Measurements from ENCODE around the gene PLA2G7. TPM values are rescaled to one million over a fixed set of nuclear protein-coding genes. Genes with fewer than 3 reads are reported as not detected.
A peak's percentile ranks its signal among the peaks of the same experiment; 100 is the strongest.

Gene PLA2G7
- total RNA-seq, 4 donors from 2014 or later = 1.0 to 24.4 (median 3.2) TPM

DNA sequence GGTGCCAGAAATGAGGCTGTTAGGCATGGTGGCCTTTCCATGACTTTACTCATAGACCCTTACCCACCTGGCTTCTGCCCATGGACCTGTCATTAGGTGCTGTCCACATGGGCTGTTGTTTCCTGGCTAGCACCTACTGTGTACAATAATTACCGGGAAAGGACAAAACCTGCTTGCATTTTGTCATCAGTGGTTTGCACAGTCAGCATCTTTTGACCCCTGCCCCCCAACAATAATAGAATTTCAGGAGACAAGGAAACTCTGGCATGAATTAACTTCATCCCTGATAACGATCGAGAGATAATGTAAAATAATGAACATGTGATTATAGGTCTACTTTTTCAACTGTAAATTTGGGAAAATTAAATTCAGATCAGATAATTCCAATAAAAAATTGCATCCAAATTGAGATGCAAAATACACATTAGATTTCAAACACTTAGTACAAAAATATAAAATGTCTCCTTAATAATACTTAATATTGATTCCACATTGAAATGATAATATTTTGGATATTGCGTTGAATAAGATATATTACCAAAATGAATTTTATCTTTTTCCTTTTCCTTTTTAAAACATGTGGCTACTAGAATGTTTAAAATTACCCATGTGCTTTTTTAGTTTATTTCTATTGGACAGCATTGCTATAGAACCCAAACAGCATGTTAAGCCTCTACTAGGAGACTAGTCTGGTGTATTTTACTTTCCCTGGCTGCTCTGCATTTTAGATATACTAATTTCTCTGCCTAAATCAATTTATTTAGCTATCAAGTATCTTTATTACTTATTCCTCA is 24.0 kb upstream of the PLA2G7 start:
- TF ChIP-seq, protein P1, sequence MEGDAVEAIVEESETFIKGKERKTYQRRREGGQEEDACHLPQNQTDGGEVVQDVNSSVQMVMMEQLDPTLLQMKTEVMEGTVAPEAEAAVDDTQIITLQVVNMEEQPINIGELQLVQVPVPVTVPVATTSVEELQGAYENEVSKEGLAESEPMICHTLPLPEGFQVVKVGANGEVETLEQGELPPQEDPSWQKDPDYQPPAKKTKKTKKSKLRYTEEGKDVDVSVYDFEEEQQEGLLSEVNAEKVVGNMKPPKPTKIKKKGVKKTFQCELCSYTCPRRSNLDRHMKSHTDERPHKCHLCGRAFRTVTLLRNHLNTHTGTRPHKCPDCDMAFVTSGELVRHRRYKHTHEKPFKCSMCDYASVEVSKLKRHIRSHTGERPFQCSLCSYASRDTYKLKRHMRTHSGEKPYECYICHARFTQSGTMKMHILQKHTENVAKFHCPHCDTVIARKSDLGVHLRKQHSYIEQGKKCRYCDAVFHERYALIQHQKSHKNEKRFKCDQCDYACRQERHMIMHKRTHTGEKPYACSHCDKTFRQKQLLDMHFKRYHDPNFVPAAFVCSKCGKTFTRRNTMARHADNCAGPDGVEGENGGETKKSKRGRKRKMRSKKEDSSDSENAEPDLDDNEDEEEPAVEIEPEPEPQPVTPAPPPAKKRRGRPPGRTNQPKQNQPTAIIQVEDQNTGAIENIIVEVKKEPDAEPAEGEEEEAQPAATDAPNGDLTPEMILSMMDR (IDR thresholded peaks at IDR 0.05) = no peak
- DNase-seq (ENCODE audit: low spot score) = no peak
- no peak for ATAC-seq (ENCODE audit: low FRiP score)

DNA sequence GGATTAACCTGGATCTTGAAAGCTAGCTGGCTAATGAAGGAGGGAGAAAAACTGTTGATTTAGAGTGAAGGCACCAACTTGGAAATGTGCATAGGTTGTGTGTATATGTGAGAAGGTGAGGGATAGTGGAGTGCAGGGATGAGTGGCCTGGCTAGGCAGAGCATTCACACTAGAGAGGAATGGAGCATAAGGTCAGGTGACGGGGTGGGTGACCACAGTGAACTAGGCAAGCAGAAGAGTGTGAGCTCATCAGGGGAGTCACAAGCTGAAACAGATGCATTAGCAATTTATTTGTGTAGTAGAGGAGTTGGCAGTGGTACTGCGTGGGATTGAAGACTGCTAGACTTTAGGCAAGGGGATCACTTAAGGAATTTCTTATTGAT is 22.0 kb upstream of the PLA2G7 start:
- TF ChIP-seq, protein P1 (IDR thresholded peaks at IDR 0.05) = no peak
- no peak for DNase-seq (ENCODE audit: low spot score)
- peak; percentile 65 for ATAC-seq (ENCODE audit: low FRiP score)

DNA sequence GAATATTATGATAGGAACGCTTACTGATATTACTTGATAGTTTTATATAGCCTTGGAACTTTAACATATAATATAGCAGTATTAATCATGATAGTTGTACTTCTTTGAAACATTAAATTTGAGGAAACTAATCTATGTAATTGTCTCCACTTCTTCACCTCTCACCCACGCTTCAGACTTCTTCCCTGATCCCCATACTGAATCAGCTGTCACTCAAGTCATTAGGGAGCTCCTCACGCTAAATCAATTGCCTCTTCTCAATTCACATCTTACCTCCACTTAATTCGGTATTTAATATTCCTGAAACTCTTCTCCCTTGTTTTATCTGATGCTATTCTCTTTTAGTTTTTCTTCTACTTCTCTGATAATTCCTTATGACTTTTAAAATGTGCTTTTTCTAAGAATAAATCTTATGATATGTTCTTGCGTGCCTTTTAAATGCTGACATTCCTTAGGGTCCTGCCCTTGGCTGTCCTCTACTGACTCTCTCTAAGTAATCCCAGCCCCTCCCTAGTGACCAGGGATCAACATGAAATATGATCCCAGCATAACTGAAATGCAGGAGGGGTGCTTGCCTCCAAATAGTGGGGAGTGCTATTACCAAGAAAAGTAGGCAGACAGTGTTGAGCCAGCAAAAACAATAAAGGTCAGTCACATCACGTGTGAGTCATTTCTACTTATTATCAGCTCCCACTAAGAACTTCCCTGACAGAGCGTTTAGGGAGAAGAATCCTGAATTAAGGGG is 21.5 kb upstream of the PLA2G7 start:
- DNase-seq (ENCODE audit: low spot score) (no peak), ATAC-seq (ENCODE audit: low FRiP score) (peak; percentile 79)
- TF ChIP-seq, protein P1 (IDR thresholded peaks at IDR 0.05) = no peak

DNA sequence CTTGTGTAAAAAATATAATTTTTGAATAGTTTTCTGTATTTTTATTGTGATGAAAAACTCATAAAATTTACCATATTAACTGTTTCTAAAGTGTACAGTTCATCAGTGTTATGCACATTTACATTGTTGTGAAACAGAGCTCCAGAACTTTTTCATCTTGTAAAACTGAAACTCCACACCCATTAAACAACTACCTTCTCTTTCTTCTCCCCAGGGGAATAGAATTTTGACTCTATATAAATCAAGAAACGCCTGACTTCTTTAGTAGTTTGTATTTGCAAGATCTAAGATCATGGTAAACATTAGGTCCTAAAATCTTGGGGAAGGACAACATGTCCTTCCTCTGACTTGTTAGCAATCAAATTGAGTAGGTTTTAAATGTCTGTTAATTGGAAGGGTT is 20.7 kb upstream of the PLA2G7 start:
- ATAC-seq (ENCODE audit: low FRiP score) = no peak
- no peak for DNase-seq (ENCODE audit: low spot score)
- TF ChIP-seq, protein P1 (IDR thresholded peaks at IDR 0.05) = no peak

DNA sequence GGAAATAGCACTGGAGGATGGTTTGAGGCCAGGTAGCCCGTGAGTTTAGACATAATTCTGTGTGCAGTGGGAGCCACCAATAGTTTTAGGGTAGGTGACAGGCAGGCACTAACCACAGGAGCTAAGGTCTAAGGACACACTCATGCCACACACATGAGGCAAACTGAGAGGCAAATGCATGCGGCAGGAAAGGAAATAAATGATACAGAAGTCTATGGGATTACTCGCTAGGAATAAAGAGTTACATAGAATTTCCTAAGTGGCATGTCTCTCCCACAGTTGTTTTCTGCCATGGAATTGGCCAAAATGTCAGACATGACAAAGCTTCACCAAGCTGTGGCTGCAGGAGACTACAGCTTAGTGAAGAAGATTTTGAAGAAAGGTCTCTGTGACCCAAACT is 16.5 kb upstream of the PLA2G7 start:
- ATAC-seq (ENCODE audit: low FRiP score) (no peak), DNase-seq (ENCODE audit: low spot score) (no peak)
- TF ChIP-seq, protein P1 (IDR thresholded peaks at IDR 0.05) = no peak

DNA sequence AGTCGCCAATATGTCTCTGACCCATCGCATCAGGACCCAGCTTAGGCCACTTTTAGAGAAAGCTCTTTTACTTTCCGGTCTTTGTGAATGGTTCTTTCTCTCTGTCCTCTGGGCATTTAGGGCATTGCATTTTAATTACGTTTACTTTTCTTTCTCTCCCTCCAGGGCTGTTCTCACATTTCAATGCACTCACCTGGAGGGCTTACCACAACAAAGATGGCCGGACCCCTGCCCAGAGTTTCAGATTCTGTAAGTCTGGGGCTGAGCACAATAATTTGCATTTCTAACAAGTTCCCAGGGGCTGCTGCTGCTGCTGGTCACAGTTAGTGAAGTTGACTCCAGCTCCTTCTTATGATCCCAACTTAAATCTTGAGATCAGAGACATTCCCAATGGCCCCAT is 14.6 kb upstream of the PLA2G7 start:
- ATAC-seq (ENCODE audit: low FRiP score) = no peak
- TF ChIP-seq, protein P1 (IDR thresholded peaks at IDR 0.05) = no peak
- no peak for DNase-seq (ENCODE audit: low spot score)

Data from omental fat pad (tissue), 4 donors.